ENCODE measurements around the gene NFATC1.

GRCh38 chr18:79463424-79463960 is 67.8 kb downstream of the NFATC1 start:
- no peak for TF ChIP-seq CTCF (IDR thresholded peaks at IDR 0.05; ENCODE audit: poor library complexity)
- no peak for TF ChIP-seq EZH2 (IDR thresholded peaks at IDR 0.05; ENCODE audit: borderline replicate concordance)
- no peak for TF ChIP-seq EZH2phosphoT487 (IDR thresholded peaks at IDR 0.05; ENCODE audit: low read depth, severe bottlenecking, unreplicated experiment)
